Activated CD8-positive, alpha-beta memory T cell treated with anti-CD3 and anti-CD28 coated beads, Interleukin-2, amount 50 U/mL, for 1 hour (primary cell): Measurements from ENCODE around the gene CCR7.

Experiments used
- DNase-seq: peaks from one replicate; pipeline ENCODE4 v3.0.0-alpha.2; 2020; ENCODE audit errors: extremely low read depth

Gene CCR7, protein sequence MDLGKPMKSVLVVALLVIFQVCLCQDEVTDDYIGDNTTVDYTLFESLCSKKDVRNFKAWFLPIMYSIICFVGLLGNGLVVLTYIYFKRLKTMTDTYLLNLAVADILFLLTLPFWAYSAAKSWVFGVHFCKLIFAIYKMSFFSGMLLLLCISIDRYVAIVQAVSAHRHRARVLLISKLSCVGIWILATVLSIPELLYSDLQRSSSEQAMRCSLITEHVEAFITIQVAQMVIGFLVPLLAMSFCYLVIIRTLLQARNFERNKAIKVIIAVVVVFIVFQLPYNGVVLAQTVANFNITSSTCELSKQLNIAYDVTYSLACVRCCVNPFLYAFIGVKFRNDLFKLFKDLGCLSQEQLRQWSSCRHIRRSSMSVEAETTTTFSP

DNA sequence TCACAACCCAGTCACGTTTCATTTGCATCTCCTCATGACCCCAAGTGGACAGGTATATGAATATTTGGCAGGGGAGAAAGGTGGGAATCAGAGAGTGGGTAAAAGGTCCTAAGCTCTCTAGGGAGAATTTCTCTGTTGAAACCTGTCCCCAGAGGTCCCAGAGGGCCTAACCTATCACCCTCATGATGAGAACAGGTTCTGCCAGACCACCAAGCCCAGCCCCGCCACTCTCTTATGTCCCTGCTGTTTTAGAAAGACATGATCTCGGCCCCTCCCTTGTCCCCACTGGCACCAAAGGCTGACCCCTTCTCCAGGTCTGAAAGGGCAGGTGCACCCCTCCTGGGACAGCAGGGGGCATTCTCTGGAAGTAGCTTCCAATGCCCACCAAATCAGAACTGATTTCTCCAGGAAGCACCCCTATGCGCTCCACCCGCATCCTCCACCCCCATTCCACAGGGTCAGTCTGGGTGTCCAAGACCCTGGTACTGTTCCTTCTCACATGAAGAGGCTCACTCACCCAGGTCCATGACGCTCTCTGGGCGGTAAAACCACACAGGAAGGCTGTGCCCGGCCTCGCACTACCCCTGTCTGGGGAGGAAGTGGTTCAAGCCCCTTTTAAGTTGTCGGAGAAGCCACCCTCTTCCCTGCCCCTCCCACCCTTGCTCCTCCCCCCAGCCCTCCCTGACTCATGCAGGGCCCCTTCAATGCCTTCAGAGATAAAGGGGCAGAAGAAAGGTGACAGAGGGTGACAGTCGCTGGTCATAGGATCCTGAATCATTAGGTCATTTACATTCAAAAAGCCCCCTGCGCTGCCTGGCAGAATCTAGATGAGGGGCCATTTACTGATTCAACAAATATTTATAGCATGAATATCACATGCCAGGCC, at the start of gene CCR7:
Gene CCR7 (minus strand): TSS at position 590 of the 886 bp plus-strand sequence. CDS start 63 bp downstream, at position 527.
- peak; percentile 91 for DNase-seq

DNA sequence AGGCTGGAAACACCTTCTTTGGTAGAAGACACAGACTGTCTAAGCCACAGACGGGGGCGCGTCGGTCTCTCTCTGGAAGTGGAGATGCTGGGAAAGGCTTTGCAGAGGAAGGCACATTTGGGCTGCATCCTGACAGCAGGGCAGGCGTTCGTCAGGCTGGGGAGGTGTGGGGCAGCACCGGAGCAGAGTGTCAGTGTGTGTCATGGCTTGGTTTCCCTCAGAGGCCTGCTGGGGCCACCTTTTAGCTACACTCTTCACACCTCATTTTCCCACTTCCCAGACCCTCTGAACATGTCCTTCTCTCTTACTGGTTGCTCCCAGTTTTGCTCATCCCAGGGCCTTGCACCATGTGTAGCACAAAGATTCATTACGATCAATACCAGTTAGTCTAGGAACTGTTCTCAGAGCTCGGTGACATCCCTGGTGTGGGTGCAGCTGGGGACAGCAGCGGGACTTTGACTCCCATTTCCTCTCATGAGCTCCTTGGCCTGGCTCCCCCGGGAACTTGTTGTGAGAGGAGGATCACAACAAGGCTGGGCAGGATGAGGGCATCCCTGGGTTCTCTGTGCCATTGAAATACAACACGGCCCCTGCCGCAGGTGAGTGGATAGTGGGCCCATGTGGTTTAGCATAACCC, 49.3 kb upstream of the CCR7 start:
- DNase-seq: no peak

DNA sequence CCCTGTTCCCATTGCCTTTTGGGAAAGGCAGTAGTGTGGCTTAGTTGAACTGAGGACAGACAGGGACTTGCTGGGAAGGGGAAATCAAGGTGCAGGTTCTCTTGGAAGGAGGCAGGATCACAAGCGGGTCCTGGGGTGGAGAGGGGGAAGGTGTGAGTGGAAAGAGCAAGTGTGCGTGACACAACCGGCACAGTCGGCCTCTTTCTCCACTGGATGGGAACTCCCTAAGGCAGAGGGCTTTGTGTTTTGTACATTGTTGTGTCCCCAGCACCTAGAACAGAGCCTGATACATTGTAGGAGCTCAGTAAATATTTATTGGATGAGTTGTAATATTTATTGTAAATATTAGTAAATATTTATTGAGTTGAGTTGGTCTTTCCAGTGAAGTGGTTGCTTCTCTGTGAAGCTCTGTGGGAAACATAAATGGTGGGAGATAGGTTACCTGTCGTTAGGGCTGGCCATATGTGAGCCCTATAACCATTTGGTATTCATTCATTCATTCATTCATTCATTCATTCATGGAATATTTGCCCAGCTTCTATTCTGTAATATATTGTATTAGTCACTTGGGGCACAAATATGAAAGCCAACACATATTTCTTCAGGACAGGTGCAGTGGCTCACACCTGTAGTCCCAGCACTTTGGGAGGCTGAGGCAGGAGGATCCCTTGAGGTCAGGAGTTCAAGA, 48.3 kb upstream of the CCR7 start:
- no peak for DNase-seq

DNA sequence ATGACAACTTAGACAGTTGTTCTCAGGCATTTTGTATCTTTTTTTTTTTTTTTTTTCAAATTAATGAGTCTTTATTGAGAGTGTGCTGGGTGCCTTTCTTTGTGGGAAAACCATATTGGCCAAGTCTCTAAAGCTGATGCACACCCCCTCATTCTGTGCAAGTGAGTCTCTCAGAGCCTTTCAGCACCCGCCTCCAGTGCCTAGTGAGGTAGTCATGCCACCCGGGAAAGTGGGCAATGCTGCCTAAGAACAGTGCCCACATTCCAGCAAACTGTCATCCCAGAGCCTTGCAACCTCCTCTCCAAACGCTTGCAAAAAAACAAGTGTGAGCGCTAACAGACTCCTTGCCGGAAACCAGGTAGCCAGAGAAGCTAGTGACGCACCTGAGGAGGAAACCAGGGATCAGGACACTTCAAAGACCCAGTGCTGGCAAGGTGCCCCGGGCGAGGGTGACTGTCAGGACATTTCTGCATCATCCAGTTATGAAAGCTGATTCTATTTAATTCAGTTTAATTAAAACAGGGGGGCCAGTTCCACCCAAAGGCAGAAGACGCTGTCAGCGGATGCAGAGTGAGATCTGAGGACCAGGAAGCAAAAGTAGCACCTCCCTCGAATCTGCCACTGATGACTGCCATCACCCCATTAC, 47.5 kb upstream of the CCR7 start:
- peak; percentile 89 for DNase-seq

DNA sequence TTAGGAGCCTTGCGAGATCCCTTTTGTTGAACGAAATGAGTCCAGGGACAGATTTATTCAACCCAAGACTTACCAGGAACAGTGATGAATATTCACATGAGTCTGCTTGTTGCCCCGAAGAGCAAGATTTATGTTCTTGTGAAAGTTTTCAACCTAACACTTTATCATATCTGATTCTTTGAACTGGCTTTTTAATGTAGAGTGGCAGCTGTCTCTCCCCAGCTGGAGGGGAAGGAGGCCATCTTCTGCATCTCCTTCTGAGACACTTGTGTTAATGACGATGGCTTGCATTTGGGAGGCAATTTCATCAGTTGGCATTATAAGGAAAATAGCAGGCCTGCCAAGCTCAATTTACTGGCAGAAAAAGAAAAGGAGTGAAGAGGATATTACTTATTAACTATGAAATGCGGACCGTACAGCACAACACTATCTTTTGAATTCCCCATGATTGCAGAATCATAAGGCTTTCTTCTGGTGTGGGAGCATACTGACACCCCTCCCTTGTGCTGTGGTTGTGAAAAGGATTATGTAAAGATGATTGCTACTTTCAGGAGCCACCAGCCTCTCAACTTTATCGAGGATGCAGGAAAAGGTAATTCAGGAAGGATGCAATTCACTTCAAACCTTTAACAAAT, 46.7 kb upstream of the CCR7 start:
- DNase-seq: no peak

DNA sequence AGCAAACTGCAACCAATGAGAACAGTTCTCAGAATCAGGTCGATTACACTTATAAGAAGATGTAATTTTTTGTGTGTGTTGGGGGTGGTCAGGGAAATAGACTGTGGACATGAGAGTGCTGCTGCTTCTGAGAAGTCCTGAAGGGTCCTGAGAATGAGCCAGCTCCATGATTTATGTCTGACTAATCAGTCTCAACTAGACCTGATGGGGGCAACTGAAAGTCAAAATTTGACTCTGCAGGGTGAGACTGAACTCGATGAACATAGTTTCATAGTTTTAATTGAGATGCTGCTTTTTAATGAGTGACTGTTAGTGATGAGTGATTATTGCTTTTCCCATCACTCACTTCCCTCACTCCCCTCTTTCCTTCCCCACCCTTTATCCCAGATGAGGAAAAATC, 45.1 kb upstream of the CCR7 start:
- DNase-seq: no peak

DNA sequence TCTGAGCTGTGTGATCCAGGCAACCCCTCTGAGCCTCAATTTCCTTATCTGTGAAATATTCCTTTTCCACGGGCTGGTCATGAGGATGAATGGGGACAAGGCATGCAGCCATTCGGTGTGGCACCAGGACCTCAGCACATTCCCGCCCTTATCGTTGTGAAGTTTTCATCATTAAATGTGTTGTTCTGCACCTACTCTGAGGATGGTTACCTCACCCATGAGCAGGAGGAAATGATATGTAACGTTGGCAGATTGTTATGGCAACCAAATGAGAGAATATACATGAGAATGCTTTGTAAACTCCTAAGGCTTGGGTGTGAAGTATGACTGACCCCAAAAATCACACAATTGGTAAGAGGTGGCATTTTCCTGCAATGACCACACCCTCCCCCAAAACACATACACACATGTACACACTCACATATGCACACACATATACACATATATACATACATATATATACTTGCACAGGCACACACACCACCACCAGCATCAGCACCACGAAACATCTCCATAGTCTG, 42.8 kb upstream of the CCR7 start:
- no peak for DNase-seq

DNA sequence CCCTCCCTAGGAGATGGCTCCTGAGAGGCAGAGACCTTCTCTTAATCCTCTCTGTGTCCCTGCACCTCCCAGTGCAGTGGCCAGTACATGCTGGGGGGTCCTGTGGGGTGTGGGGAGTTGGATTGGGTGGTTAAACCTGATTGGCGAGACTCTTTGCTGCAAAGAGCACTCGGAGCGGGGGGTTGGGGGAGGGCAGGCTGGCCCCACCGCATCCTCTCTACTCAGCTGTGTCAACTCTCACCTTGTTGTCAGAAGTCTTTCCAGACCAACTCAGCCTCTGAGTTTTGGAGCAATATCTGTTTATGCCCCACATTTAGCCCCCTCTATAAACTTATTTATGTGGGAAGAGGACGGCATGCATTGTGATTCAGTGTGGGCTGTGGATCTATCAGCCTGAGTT, 42.4 kb upstream of the CCR7 start:
- no peak for DNase-seq

DNA sequence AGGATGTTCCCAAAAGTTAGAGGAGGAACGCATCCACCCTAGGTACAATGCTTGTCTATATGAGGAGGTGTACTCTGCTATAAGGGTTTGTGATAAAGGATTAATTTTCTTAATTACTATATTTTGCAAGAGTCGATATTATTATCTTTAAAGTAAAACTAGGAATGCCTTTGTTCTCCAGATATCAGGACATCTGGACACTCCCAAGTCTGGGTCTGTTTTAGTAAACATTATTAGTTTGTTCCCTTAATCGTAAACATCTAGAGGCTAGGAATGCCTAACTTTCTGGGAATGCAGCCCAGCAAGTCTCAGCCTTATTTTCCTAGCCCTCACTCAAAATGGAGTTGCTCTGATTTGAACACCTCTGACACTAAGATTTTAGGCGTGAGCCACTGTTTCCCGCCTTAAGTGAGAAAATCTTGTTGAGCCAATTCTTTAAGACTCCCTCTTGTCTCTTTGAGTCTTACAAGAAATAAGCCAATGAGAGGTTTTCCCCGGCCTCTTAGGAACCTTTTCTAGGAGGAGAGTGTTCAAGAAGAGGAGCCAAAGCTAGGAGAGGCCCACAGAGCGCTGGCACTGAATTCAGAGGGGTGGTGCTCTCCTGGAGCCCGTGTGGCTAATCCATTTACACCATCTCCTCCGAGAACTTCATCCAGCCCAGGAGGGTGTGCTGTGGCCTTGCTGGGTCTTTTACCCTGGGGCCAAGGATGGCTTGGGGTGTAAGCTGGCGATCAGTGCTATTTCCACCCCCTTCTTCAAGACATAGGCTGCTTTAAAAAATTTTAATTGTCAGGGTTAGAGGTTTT, 41.5 kb upstream of the CCR7 start:
- DNase-seq: no peak

DNA sequence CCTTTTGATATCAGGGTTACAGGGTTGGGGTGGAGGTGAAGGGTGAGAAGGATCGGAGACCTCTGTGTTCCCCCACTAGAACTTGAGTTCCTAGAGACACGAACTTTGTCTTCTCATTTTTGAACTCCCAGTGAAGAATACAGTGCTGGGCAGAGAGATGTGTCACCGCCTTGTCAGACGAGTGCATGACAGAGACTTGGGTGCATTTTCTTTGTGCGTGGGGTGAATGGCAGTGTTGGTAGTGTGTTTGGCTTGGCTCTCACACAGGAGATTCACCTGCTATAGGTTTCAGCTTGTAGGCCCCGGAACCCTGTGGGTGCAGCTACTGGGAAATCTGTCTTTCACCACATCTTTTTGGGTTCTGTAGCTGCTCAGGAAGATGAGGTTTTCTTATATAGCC, 40.0 kb upstream of the CCR7 start:
- DNase-seq: no peak

DNA sequence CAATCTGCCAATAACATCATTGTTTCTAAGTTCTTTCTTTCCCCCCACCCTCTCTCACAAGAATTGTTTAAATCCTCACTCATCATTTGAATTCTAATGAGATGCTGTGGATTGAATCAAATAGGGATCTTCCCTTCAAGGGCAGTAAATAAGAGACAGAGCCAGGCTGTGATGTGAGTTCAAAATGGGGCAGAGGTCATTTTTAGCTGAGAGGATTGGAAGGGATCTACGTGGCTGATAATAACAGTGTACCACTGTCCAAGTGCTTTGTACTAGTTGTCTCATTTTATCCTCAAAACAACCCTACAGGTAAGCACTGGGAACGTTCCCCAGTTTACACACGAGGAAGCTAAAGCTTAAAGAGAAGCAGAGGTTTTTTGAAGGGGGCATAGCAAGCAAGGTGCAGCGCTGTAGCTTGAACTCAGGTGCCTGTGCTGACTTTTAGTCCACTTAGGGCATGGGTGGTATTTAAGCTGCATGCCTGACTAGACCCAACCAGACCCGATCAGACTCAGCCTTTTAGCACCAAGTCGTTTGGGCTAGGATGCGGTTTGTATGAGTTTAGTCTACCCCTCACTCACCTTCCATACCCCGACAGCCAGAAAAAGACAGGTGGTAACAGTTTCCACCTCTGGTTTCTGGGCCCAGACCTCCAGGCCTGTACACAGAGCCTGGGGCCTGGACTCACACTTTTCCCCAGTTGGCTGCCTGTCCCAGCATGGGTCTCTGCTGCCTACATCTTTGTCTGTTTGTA, 39.2 kb upstream of the CCR7 start:
- DNase-seq: no peak

DNA sequence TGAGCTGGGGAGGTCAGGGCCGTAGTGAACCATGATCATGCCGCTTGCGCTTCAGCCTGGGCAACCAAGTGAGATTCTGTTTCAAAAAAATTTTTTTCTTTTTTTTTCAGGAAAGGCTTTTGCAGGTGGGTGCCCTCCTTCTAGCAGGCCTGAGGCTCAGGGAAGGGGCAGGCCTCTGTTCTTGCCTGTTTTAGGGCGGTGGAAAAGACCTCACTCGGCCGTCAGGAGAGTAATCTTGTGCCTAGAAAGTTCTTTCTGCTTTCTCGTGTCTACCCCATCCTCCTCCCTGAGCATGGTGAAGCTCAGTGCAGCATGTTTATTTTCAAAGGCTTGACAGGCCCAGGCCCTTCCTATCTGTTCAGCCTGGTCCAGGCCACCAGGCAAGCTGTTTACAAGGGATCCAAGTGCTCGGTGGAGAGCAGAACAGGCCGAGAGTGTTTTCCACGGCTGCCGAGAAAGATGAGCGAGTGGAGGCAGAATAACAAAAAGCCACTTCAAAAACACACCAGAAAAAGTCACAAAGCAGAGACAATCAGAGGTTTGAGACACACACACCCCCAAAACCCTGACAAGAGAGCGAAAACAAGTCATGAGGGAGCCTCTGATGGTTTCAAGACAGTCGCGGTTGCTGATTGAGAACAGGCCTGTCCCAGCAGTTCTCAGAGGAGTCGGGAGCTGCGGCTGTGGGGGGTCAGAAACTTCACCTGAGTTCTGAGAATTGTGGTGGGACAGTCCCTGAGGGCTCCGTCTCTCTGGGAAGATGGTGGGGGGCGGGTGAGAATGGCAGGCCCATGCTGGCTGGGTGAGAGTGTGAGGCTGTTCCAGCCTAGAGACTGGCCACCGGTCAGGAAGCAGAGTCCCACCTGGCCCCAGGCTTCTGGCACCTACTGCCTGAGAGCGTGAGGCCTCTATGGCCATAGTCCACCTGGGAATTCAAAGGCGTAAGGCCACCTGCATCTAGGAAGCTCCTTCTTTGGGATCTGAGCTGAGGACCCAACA, 37.5 kb upstream of the CCR7 start:
- DNase-seq: no peak

DNA sequence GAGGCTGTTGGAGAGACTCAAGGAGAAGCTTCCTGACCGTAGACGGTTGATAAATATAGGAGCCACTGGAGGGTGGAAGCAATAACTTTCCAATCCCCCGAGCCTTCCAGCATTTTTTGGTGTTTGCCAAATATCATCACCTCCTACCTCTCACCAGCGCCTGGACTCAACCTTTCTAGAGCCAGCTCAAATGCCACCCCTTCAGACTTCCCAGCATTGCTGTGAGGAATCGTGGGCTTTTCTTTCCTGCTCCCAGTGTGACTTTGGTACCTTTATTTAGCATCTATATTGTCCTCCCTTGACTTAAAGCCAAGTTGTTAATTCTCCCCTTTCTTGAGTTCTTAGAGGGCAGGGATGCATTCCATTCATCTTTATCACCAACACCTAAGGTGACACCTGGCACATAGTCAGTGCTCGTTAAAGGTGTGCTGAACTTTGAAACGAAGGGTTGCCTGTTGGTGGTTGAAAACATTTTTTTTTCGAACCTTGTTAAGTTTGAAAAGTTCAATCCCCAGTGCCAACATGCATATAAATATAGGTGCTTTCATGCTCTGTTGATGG, 35.3 kb upstream of the CCR7 start:
- no peak for DNase-seq

DNA sequence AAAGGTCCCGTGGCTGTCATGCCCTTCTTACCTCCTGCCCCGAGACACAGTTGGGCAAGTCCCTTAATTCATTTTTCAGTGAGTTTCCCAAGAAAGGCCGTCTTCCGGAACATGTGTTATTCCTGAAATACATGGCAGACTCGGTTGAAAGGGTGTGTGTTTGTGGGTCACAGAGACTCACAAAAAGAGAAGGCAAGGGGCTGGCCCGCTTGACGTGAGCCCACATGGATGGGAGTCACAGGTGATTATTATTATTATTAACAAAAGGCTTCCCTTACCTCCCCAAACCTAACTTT, 34.1 kb upstream of the CCR7 start:
- DNase-seq: no peak

DNA sequence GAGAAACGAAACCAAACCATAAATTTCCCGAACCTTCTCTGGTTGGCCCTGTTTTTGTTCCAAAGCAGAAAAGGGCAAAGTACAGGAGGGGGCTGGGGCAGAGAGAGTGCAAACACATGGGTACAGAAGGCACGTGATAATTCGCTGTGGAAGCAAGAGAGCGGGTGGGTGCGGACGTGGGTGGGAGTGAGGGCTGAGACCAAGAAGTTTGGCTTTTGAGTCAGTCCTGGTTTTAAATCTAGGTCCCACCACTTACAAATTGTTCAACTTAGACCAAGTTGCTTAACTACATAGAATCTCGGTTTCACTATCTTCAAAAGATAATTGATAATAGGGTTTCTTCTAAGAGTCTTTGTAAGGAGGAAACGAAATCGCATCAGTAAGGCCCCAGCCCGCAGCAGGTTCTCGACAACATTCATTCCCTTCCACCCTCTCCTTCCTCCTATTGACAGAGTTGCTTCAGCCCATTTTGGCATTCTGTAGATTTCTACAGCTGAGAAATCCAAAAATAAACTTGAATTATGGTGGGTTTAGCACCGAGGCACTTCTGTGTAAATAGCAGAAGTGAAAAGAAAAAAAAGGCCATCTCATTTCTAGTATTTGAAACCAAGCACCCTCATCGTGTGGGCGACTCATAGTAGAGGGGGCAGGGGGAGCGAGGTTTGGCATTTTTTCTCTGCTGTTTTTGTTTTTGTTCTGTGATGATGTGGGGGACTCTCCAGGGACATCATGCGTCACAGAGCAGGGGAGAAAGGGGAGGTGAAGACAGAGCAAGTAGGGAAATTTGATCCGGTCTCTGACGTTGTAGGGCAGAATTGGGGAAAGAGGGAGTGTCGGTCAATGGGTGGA, 33.6 kb upstream of the CCR7 start:
- DNase-seq: no peak

DNA sequence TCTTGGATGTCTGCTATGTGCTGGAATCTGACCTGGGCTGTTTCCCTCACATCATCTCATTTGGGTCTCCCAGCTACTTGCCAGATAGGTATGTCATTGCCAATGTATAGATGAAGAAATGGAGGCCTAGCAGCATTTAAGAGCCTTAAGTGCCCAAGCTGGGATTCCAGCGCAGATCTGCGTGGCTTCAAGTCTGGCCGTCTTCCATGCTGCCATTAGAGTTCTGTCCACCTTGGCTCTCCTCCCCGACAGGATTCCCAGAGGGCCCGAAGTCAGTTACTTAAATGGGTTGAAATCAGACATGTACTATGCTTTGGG, 33.0 kb upstream of the CCR7 start:
- DNase-seq: no peak
